ENCODE results near the gene FBXO10.

DNA sequence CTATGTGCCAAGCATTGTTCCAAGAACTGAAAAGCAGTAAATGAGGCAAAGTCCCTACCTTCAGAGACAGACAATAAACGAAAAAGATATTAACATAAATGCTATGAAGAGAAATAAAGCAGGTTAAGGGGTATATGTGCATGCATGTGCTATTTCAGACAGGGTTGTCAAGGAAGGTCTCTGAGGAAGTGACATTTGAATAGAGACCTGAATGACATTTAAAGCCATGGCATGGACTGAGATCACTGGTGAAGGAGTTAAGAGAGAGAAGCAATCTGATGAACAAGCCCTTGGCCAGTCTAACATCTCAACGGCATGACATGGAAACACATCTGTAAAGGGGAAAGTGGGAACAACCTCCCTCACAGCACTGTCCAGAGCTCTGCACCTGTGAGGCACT lies 14.5 kb downstream of the FBXO10 start:
- TF ChIP-seq EZH2 (IDR thresholded peaks at IDR 0.05; ENCODE audit: low read depth, unreplicated experiment): no peak
- no peak for TF ChIP-seq CTCF (conservative IDR thresholded peaks at IDR 0.05; ENCODE audit: low read depth in 2 of 2)
- TF ChIP-seq, protein P1, sequence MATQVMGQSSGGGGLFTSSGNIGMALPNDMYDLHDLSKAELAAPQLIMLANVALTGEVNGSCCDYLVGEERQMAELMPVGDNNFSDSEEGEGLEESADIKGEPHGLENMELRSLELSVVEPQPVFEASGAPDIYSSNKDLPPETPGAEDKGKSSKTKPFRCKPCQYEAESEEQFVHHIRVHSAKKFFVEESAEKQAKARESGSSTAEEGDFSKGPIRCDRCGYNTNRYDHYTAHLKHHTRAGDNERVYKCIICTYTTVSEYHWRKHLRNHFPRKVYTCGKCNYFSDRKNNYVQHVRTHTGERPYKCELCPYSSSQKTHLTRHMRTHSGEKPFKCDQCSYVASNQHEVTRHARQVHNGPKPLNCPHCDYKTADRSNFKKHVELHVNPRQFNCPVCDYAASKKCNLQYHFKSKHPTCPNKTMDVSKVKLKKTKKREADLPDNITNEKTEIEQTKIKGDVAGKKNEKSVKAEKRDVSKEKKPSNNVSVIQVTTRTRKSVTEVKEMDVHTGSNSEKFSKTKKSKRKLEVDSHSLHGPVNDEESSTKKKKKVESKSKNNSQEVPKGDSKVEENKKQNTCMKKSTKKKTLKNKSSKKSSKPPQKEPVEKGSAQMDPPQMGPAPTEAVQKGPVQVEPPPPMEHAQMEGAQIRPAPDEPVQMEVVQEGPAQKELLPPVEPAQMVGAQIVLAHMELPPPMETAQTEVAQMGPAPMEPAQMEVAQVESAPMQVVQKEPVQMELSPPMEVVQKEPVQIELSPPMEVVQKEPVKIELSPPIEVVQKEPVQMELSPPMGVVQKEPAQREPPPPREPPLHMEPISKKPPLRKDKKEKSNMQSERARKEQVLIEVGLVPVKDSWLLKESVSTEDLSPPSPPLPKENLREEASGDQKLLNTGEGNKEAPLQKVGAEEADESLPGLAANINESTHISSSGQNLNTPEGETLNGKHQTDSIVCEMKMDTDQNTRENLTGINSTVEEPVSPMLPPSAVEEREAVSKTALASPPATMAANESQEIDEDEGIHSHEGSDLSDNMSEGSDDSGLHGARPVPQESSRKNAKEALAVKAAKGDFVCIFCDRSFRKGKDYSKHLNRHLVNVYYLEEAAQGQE (IDR thresholded peaks at IDR 0.05; ENCODE audit: unreplicated experiment): no peak
- no peak for TF ChIP-seq EZH2phosphoT487 (IDR thresholded peaks at IDR 0.05; ENCODE audit: unreplicated experiment)
- TF ChIP-seq POLR2AphosphoS5 (IDR thresholded peaks at IDR 0.05; ENCODE audit: low read depth): no peak
- TF ChIP-seq ETS1 (IDR thresholded peaks at IDR 0.05): no peak
- no peak for TF ChIP-seq CREB1 (CRISPR knock-in tag; IDR thresholded peaks at IDR 0.05; ENCODE audit: low read depth)
- no peak for TF ChIP-seq JUNB (IDR thresholded peaks at IDR 0.05; ENCODE audit: unreplicated experiment)
- TF ChIP-seq ZNF331 (CRISPR knock-in tag; IDR thresholded peaks at IDR 0.05; ENCODE audit: low read depth): no peak
- TF ChIP-seq ZNF114 (CRISPR knock-in tag; IDR thresholded peaks at IDR 0.05): no peak
- no peak for TF ChIP-seq STAT1 (IDR thresholded peaks at IDR 0.05; ENCODE audit: unreplicated experiment)
- TF ChIP-seq NANOG (IDR thresholded peaks at IDR 0.05; ENCODE audit: borderline replicate concordance): no peak
- TF ChIP-seq, protein P2, sequence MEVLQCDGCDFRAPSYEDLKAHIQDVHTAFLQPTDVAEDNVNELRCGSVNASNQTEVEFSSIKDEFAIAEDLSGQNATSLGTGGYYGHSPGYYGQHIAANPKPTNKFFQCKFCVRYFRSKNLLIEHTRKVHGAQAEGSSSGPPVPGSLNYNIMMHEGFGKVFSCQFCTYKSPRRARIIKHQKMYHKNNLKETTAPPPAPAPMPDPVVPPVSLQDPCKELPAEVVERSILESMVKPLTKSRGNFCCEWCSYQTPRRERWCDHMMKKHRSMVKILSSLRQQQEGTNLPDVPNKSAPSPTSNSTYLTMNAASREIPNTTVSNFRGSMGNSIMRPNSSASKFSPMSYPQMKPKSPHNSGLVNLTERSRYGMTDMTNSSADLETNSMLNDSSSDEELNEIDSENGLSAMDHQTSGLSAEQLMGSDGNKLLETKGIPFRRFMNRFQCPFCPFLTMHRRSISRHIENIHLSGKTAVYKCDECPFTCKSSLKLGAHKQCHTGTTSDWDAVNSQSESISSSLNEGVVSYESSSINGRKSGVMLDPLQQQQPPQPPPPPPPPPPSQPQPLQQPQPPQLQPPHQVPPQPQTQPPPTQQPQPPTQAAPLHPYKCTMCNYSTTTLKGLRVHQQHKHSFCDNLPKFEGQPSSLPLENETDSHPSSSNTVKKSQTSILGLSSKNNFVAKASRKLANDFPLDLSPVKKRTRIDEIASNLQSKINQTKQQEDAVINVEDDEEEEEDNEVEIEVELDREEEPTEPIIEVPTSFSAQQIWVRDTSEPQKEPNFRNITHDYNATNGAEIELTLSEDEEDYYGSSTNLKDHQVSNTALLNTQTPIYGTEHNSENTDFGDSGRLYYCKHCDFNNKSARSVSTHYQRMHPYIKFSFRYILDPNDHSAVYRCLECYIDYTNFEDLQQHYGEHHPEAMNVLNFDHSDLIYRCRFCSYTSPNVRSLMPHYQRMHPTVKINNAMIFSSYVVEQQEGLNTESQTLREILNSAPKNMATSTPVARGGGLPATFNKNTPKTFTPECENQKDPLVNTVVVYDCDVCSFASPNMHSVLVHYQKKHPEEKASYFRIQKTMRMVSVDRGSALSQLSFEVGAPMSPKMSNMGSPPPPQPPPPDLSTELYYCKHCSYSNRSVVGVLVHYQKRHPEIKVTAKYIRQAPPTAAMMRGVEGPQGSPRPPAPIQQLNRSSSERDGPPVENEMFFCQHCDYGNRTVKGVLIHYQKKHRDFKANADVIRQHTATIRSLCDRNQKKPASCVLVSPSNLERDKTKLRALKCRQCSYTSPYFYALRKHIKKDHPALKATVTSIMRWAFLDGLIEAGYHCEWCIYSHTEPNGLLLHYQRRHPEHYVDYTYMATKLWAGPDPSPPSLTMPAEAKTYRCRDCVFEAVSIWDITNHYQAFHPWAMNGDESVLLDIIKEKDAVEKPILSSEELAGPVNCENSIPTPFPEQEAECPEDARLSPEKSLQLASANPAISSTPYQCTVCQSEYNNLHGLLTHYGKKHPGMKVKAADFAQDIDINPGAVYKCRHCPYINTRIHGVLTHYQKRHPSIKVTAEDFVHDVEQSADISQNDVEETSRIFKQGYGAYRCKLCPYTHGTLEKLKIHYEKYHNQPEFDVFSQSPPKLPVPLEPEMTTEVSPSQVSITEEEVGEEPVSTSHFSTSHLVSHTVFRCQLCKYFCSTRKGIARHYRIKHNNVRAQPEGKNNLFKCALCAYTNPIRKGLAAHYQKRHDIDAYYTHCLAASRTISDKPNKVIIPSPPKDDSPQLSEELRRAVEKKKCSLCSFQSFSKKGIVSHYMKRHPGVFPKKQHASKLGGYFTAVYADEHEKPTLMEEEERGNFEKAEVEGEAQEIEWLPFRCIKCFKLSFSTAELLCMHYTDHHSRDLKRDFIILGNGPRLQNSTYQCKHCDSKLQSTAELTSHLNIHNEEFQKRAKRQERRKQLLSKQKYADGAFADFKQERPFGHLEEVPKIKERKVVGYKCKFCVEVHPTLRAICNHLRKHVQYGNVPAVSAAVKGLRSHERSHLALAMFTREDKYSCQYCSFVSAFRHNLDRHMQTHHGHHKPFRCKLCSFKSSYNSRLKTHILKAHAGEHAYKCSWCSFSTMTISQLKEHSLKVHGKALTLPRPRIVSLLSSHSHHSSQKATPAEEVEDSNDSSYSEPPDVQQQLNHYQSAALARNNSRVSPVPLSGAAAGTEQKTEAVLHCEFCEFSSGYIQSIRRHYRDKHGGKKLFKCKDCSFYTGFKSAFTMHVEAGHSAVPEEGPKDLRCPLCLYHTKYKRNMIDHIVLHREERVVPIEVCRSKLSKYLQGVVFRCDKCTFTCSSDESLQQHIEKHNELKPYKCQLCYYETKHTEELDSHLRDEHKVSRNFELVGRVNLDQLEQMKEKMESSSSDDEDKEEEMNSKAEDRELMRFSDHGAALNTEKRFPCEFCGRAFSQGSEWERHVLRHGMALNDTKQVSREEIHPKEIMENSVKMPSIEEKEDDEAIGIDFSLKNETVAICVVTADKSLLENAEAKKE (CRISPR knock-in tag; IDR thresholded peaks at IDR 0.05): no peak

Measured in GM23338 (cell line).